Liver (tissue), 2 donors: Measurements from ENCODE around the gene RAPGEF6.

Experiments used
- YY1 ChIP-seq: IDR thresholded peaks from 2 replicates; pipeline ENCODE4 v1.6.1; 2016; ENCODE audit warnings: antibody characterized with exemption, mild to moderate bottlenecking
- TF ChIP-seq, protein P1 (sequence below): fragments of 150-350 bp; IDR thresholded peaks from 2 replicates; pipeline ENCODE4 v1.5.1; 2017; ENCODE audit warnings: improper control_type of control experiment, low read depth, low read length; ENCODE audit not compliant: missing input control
- donor health status: healthy.

- no peak for TF ChIP-seq YY1
- TF ChIP-seq, protein P1, sequence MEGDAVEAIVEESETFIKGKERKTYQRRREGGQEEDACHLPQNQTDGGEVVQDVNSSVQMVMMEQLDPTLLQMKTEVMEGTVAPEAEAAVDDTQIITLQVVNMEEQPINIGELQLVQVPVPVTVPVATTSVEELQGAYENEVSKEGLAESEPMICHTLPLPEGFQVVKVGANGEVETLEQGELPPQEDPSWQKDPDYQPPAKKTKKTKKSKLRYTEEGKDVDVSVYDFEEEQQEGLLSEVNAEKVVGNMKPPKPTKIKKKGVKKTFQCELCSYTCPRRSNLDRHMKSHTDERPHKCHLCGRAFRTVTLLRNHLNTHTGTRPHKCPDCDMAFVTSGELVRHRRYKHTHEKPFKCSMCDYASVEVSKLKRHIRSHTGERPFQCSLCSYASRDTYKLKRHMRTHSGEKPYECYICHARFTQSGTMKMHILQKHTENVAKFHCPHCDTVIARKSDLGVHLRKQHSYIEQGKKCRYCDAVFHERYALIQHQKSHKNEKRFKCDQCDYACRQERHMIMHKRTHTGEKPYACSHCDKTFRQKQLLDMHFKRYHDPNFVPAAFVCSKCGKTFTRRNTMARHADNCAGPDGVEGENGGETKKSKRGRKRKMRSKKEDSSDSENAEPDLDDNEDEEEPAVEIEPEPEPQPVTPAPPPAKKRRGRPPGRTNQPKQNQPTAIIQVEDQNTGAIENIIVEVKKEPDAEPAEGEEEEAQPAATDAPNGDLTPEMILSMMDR = no peak
These were observed 36.4 kb upstream of the RAPGEF6 start for GRCh38 chr5:131671409-131671808.
